Measurements from ENCODE around the gene AQP12A.

Gene AQP12A

DNA sequence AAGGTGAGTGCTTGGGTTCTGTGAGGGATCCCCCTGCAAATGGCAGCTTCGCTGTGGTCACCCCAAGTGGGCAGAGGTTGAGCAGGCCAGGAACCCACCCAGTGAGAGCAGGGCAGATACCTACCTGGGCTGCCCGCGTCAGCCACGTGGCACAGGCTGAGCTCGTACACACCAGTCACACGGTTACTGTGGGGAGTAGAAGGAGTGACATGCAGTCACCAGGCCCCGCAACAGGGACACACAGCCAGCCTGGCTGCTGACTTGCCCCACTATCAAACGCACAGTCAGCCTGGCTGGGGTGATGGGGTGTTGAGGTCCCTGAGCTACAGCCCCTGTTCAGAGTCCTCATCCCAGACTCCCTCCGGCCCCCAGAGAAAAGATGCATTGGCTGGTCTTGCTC is 32.2 kb downstream of the AQP12A start:
- DNase-seq (ENCODE audit: low spot score) = no peak

- no peak for DNase-seq (ENCODE audit: low spot score)
These were observed 32.8 kb downstream of the AQP12A start for GRCh38 chr2:240724431-240724830.

DNA sequence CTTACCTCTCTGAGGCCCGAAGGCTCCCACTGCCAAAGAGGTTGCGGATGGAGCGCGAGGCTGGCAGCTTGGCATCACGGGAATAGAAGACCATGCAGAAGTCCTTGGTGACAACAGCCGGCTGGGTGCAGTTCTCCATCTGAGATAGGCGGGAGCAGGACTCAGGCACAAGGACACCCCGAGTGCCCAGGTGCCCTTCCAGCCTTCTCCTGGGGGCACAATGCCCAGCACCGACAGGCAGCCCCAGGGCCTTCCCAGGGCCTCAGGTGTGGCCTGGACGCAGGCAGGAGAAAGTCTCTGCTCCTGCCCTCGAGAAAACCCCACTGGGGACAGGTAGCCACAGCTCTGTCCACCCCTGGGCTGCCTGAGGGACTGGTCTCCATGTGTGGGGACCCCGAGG is 33.6 kb downstream of the AQP12A start:
- no peak for DNase-seq (ENCODE audit: low spot score)

- no peak for DNase-seq (ENCODE audit: low spot score)
These were observed 34.0 kb downstream of the AQP12A start for GRCh38 chr2:240725671-240726070.

DNA sequence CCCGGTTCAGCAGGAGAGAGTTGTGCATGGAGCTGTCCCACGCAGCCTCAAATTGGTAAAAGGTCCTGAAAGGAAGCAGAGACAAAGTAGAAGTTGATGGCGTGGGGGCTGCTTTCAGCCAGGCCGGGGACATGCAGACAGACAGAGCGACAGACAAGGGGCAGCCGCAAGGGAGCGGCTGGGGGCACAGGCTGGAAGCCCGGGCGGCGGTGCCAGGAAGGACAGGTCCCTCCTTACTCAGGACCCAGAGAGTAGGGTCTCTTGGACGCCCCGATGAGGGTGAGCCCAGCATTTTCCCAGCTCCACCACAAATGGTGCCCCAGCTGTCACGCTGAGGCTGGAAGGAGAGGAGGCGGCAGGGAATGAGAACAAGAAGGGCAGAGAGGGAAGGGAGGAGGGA is 35.2 kb downstream of the AQP12A start:
- DNase-seq (ENCODE audit: low spot score) = no peak

- DNase-seq (ENCODE audit: low spot score) = no peak
These were observed 35.8 kb downstream of the AQP12A start for GRCh38 chr2:240727439-240727838.

- no peak for DNase-seq (ENCODE audit: low spot score)
These were observed 36.2 kb downstream of the AQP12A start for GRCh38 chr2:240727913-240728312.

- DNase-seq (ENCODE audit: low spot score) = no peak
These were observed 36.7 kb downstream of the AQP12A start for GRCh38 chr2:240728361-240728760.

- DNase-seq (ENCODE audit: low spot score) = no peak
These were observed 37.2 kb downstream of the AQP12A start for GRCh38 chr2:240728827-240729226.

DNA sequence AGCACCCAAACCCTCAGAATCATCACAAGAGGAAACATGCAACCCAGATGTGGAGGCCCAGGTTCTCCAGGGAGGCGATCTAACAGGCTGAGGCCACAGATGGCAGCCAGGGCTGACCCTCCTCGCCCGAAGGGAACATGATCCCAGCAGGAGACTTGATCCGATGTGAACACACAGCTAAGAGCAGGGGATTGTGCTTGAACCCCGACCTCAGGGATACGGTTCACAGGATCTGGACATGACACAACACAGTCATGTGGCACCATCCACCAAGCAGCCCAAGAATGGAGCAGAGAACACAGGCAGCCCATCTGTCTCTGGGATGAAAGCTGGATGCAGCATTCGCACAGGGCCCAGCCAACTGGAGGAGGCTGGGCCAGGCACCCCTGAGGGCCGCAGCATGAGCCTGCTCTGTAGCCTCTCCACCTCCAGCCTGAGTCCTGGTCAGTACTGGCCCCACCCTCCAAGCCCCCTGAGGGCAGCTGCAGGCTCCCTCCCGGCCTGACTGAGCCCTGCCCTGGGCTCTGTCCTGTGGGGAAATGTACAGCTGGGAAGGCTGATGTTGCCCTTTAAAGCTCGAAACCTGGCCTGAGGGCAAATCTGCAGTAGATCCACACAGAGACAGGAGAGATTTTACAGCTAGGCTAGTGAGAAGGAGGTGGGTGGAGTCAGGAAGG is 39.0 kb downstream of the AQP12A start:
- DNase-seq (ENCODE audit: low spot score) = no peak

DNA sequence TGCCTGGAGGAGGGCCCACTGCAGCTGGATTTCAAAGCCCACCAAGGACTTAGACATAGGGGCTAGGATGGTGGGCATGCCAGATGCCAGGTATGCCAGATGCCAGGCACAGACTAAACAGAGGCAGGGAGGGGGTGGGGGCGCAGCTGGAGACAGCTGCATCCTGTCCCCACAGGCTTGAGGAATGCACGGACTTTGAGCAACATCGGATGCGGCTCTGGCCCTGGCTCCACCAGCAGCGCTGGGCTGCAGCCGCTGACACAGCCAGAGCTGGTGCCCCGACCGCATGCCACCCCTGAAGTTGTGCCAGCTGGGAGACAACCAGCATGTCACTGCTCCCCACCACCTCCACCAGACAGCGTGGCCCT is 39.5 kb downstream of the AQP12A start:
- no peak for DNase-seq (ENCODE audit: low spot score)

DNA sequence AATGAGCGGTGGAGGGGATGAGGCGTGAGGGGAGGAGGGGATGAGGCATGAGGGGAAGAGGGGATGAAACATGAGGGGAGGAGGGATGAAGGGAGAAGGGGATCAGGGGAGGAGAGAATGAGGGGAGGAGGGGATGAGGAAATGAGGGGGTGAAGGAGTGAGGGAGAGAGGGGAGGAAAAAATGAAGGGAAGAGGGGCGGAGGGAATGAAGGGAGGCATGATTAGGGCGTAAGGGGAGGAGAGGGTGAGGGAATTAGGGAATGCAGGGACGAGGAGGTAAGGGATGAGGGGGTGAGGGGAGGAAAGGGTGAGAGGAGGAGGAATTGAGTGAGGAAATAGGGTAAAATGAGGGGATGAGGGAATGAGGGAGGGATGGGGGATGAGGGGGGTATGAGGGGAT is 40.5 kb downstream of the AQP12A start:
- DNase-seq (ENCODE audit: low spot score) = no peak

- no peak for DNase-seq (ENCODE audit: low spot score)
These were observed 41.4 kb downstream of the AQP12A start for GRCh38 chr2:240732911-240733622.

- DNase-seq (ENCODE audit: low spot score) = no peak
These were observed 42.3 kb downstream of the AQP12A start for GRCh38 chr2:240733803-240734495.

DNA sequence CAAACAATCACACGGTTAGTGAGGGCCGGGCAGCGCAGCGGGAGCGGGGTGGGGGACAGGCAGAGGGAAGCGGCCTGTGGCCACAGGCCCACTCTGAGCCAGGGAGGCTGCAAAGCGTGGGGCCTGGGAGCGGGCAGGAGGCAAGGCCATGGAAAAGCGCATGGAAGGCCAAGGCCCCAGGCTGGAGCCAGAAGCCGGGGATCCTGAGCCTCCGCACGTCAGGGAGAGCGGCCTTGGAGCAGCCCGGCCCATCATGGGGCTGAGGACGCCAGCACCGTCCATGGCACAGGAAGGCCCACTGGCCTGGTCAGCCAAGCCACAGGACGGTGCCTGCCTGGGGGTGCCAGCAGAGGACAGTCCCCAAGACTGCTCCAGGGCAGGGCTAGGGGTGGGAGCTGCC is 43.1 kb downstream of the AQP12A start:
- no peak for DNase-seq (ENCODE audit: low spot score)

GRCh38 chr2:240735476-240735875 is 43.8 kb downstream of the AQP12A start:
- no peak for DNase-seq (ENCODE audit: low spot score)

DNA sequence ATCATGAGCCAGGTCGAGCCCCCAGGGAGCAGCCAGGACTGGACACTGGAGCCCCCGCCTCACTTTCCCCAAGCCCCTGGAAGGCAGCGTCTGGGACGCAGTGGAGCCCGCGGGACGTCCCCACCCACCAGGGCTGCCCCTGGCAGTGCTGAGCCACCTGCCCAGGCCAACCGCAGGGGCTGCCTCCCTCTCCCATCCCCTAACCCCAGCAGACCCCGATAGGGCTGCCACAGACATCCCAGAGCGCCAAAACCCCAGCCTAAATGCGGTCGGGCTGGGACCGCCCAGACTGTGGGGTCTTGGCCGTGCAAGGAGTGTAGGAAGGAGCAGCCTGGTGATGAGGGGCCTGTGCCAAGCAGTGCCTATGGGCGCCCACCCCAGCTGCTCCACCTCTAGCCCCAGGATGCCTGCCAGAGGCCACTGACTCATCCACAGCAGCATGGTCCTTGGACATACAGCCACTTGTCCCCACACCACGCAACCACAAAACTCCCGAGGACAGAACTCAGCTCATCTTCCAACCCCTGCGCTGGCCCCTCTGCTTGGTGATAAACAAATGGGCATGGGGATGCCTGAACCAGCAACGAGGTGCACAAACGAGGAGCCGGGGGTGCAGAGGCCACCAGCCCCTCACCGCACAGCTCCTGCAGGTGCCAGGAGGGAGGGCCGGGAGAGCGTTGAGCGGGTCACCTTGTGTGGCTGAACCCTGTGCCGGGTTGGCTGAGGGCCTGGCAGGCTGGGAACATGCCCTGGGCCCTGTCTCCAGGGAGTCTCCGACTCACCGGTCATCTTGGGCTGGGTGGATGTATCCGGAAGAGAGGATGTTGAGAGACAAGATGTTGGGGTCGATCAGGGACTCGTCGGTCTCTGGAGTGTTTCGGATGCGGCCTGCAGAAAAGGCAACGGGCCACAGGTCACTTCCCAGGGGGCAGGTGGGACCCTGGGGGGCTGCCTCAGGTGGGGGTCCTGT is 44.9 kb downstream of the AQP12A start:
- no peak for DNase-seq (ENCODE audit: low spot score)

- no peak for DNase-seq (ENCODE audit: low spot score)
These were observed 45.8 kb downstream of the AQP12A start for GRCh38 chr2:240737512-240737911.

DNA sequence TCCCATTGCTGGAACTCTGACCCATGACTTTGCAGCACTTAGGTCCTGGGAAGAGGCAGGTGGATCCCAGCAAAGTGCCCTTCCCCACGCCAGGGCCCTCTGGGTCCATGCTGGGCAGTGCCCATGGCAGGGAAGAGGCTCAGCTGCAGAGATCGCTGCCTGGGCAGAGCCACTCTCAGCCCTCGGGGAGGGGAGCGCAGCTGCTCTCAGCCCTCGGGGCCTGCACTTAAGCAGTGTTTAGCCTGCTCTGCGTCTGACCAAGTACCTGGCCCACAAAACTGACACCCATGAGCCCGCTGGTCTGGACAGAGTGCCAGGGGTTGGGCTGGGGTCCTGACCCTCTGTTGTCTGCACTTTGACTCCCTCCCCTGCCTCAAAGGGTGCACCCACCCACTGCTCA is 46.3 kb downstream of the AQP12A start:
- DNase-seq (ENCODE audit: low spot score) = no peak

GRCh38 chr2:240739797-240740196 is 48.1 kb downstream of the AQP12A start:
- no peak for DNase-seq (ENCODE audit: low spot score)

DNA sequence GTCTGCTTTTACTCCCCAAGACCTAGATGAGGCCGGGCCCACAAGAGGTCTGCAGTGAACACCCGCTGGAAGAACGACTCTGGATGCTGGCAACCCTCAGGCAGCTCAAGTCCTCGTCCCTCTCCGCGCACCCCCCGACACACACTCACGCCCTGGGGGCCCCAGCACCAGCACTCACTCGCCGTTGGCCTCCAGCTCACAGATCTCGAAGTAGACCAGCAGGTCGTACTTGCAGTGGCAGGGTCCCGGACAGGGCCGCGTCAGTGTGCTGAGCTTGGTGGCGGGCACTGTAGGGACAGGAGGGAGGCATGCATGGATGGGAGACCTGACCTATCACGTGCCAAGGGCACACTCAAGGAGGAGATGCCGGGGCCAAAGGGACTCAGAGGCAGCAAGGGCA is 49.4 kb downstream of the AQP12A start:
- DNase-seq (ENCODE audit: low spot score) = no peak

DNA sequence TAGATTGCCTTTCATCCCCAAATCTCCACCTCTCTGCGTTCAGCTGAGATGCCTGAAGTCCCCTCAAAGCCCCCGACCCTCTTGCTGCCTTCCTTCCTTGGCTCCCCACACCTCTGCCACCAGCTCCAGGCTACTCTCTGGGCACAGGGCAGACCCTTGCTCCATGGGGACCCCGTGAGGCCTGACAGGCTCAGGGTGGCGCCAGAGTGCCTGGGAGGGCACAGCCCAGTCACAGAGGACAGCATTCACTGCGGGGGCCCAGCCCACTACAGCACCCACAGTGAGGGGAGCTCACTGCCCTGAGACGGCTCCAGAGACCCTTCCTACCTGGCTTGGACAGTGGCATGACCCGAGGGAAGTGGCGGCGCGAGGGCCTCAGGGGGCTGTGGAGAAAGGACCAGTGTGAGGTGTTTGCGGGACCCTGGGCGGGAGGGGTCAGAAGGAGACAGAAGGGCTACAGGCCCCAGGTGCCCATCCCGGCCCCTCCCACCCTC is 51.0 kb downstream of the AQP12A start:
- no peak for DNase-seq (ENCODE audit: low spot score)

All from D341Med (cell line).